ENCODE results near the gene YBX1.

DNA sequence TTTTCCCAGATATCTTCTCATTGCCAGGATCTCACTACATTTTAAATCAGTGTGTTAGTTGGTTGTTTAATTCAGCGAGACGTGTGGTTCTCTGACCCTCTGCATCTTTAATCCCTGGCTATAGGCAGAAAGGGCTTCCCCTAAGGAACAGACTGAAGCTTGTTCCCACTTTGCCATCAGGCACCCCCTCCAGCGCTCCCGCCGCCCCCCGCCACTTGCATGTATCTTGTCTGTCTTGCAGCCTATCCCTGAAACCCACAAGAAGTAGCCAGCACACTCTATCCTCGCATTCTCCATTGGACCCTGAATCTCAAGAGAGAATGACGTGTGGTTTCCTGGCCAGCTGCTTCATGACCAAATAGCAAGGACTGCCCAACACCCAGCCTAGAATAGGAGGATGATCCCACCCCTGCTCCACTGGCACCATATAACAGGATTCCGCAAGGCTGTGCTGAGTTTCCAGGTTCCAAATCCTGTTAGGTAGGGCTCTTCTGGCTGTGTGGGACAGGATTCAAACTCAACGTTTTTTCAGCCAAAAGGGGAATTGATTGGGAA is 50.0 kb downstream of the YBX1 start:
- TF ChIP-seq CTCF (IDR thresholded peaks at IDR 0.05 in 4 of 5, conservative IDR thresholded peaks at IDR 0.05 in 1 of 5): no peak
- no peak for TF ChIP-seq POLR2A (IDR thresholded peaks at IDR 0.05)
